A549 (cell line): ENCODE measurements around the gene GSX1. TPM values are rescaled to one million over a fixed set of nuclear protein-coding genes. Genes with fewer than 3 reads are reported as not detected.

Experiments used
- ATAC-seq, 2 experiments: fragments of 200-7000 bp in 1 of 2; fragments of >200 bp in 1 of 2; cut with Nextera tagmentation in 1 of 2; cut with Tn5 transposase in 1 of 2; 3 replicates each; pipeline versions ENCODE4 v1.8.0 to v1.9.1; 2018 to 2020; ENCODE audit warnings: mild to moderate bottlenecking in 1 of 2, moderate library complexity in 1 of 2
- CTCF ChIA-PET: fragments of 300-600 bp; sonication (Branson Sonifier 250); formaldehyde crosslinking; extraction: SDS; loops from one replicate; lab custom pipeline; 2021; ENCODE audit warnings: antibody characterized with exemption, inconsistent platforms; lab: Yijun Ruan, JAX
- POLR2A ChIA-PET: fragments of 350-600 bp; formaldehyde crosslinking; extraction: SDS; loops from one replicate; lab custom pipeline; 2021; ENCODE audit warnings: antibody characterized with exemption, inconsistent platforms; lab: Yijun Ruan, JAX
- DNase-seq, 2 experiments: peaks; one replicate each; pipeline versions ENCODE4 v3.0.0 to v3.0.0-alpha.2; 2011 to 2016; ENCODE audit warnings: low read depth in 1 of 2, low spot score in 1 of 2
- FAIRE-seq: peaks from 2 replicates; lab custom pipeline; 2011; peaks lifted over from hg19 to GRCh38; lab: Jason Lieb, UNC
- H3K27ac ChIP-seq, 2 experiments: fragments of >200 bp; sonication (Bioruptor Twin); formaldehyde crosslinking; 3 replicates each; pipeline ENCODE4 v1.5.1; 2016 to 2017
- H3K4me1 ChIP-seq: fragments of >200 bp; sonication (Bioruptor Twin); formaldehyde crosslinking; 3 replicates; pipeline ENCODE4 v1.6.1; 2016
- H3K4me2 ChIP-seq: fragments of >200 bp; sonication (Bioruptor Twin); formaldehyde crosslinking; 3 replicates; pipeline ENCODE4 v1.6.1; 2016
- H3K4me3 ChIP-seq: fragments of >200 bp; sonication (Bioruptor Twin); formaldehyde crosslinking; 3 replicates; pipeline ENCODE4 v1.5.1; 2016
- H3K9me3 ChIP-seq: fragments of >200 bp; sonication (Bioruptor Twin); formaldehyde crosslinking; 3 replicates; pipeline ENCODE4 v1.6.1; 2016
- CBX2 ChIP-seq: fragments of 200-600 bp; sonication (generic); IDR thresholded peaks from 2 replicates; pipeline ENCODE4 v1.6.1; 2016; ENCODE audit warnings: low read depth, mild to moderate bottlenecking, borderline replicate concordance
- CHD2 ChIP-seq: fragments of 150-350 bp; IDR thresholded peaks from 2 replicates; pipeline ENCODE4 v1.6.1; 2014; ENCODE audit warnings: low read length; ENCODE audit not compliant: partially characterized antibody
- EHF ChIP-seq: fragments of 250-450 bp; sonication (Bioruptor Pico); IDR thresholded peaks from 2 replicates; pipeline ENCODE4 v1.5.0; 2020; ENCODE audit warnings: mild to moderate bottlenecking
- EHMT2 ChIP-seq: fragments of 200-600 bp; sonication (generic); IDR thresholded peaks from 2 replicates; pipeline ENCODE4 v1.6.1; 2016; ENCODE audit warnings: antibody characterized with exemption, low read depth, mild to moderate bottlenecking, moderate library complexity
- EP300 ChIP-seq, 2 experiments: fragments of >200 bp; sonication (Bioruptor Twin); formaldehyde crosslinking; IDR thresholded peaks; 2 replicates in 1 of 2; 3 replicates in 1 of 2; pipeline ENCODE4 v1.6.1; 2016 to 2017
- ESRRA ChIP-seq: fragments of 150-350 bp; IDR thresholded peaks from 2 replicates; pipeline ENCODE4 v1.6.1; 2014; ENCODE audit warnings: mild to moderate bottlenecking, low read length, borderline replicate concordance
- FOSB ChIP-seq: fragments of 250-450 bp; sonication (Bioruptor Pico); IDR thresholded peaks from 2 replicates; pipeline ENCODE4 v1.5.0; 2020; ENCODE audit warnings: mild to moderate bottlenecking, moderate library complexity
- GATA3 ChIP-seq: IDR thresholded peaks from 2 replicates; pipeline ENCODE4 v1.6.1; 2012; ENCODE audit warnings: borderline replicate concordance
- HDAC2 ChIP-seq: fragments of 200-600 bp; sonication (generic); IDR thresholded peaks from 2 replicates; pipeline ENCODE4 v1.6.1; 2016
- HEYL ChIP-seq: fragments of 250-450 bp; sonication (Bioruptor Pico); IDR thresholded peaks from 2 replicates; pipeline ENCODE4 v1.8.0; 2021; ENCODE audit warnings: mild to moderate bottlenecking, moderate library complexity
- HOXB13 ChIP-seq: fragments of 250-450 bp; sonication (Bioruptor Pico); IDR thresholded peaks from 2 replicates; pipeline ENCODE4 v1.5.0; 2020; ENCODE audit warnings: low read depth, mild to moderate bottlenecking, moderate library complexity
- JUNB ChIP-seq: fragments of >200 bp; sonication (Bioruptor Twin); formaldehyde crosslinking; IDR thresholded peaks from 2 replicates; pipeline ENCODE4 v1.6.1; 2016
- KDM1A ChIP-seq: fragments of 200-600 bp; sonication (generic); IDR thresholded peaks from 2 replicates; pipeline ENCODE4 v1.6.1; 2016; ENCODE audit warnings: low read depth, mild to moderate bottlenecking
- MAZ ChIP-seq: fragments of 150-350 bp; IDR thresholded peaks from 2 replicates; pipeline ENCODE4 v1.6.1; 2014; ENCODE audit warnings: antibody characterized with exemption, low read depth, low read length, borderline replicate concordance
- MYC ChIP-seq: IDR thresholded peaks from 2 replicates; pipeline ENCODE4 v1.6.1; 2012; ENCODE audit warnings: mild to moderate bottlenecking, inconsistent platforms, low read length, improper control_type of control experiment, borderline replicate concordance
- NFE2L2 ChIP-seq: fragments of 150-350 bp; conservative IDR thresholded peaks from 2 replicates; pipeline ENCODE4 v1.6.1; 2014; ENCODE audit warnings: low read length
- RFX5 ChIP-seq: fragments of 450-650 bp; IDR thresholded peaks from 2 replicates; pipeline ENCODE4 v1.7.1; 2014; ENCODE audit warnings: antibody characterized with exemption, mild to moderate bottlenecking, moderate library complexity
- RNF2 ChIP-seq: fragments of 200-600 bp; sonication (generic); IDR thresholded peaks from 2 replicates; pipeline ENCODE4 v1.6.1; 2016; ENCODE audit warnings: low read depth, mild to moderate bottlenecking, antibody characterized with exemption, moderate library complexity, borderline replicate concordance
- TFCP2L1 ChIP-seq: fragments of 250-450 bp; sonication (Bioruptor Pico); IDR thresholded peaks from 2 replicates; pipeline ENCODE4 v1.5.0; 2021; ENCODE audit warnings: mild to moderate bottlenecking
- ZC3H11A ChIP-seq: fragments of 450-650 bp; IDR thresholded peaks from 2 replicates; pipeline ENCODE4 v1.6.1; 2014; ENCODE audit warnings: antibody characterized with exemption, mild to moderate bottlenecking
- ZFP36 ChIP-seq: fragments of 450-650 bp; IDR thresholded peaks from 2 replicates; pipeline ENCODE4 v1.6.1; 2014; ENCODE audit warnings: borderline replicate concordance; ENCODE audit not compliant: partially characterized antibody
- ZNF302 ChIP-seq: fragments of 250-450 bp; sonication (Bioruptor Pico); IDR thresholded peaks from 2 replicates; pipeline ENCODE4 v1.9.0; 2021; ENCODE audit warnings: inconsistent platforms, mild to moderate bottlenecking, moderate library complexity
- WGBS: methylation state at CpG from one replicate; pipeline ENCODE4 v1.1.6; 2017; ENCODE audit errors: missing lambda C conversion rate; 5-methylcytosine and 5-hydroxymethylcytosine counted together
- polyA plus RNA-seq, 4 experiments: library from polyadenylated mRNA; depleted of rRNA in 3 of 4; stranded (reverse); fragments of >200 nt; fragmentation: RNase III in 1 of 4; extraction: RNeasy Plus Mini Kit Qiagen cat#74134 plus additional on column Dnase treatment in 1 of 4; gene quantifications; 2 replicates in 3 of 4; 3 replicates in 1 of 4; pipeline ENCODE4 v1.2.3, GENCODE V29; 2011 to 2017
- TF ChIP-seq, protein P1 (sequence below): fragments of 250-450 bp; sonication (Bioruptor Pico); IDR thresholded peaks from 2 replicates; pipeline ENCODE4 v1.5.0; 2020; ENCODE audit warnings: low read depth, mild to moderate bottlenecking, moderate library complexity
- TF ChIP-seq, protein P2 (sequence below): fragments of 150-350 bp; IDR thresholded peaks from 2 replicates; pipeline ENCODE4 v1.6.1; 2014; ENCODE audit warnings: low read depth, mild to moderate bottlenecking, low read length
- TF ChIP-seq, protein P3 (sequence below): IDR thresholded peaks from 2 replicates; pipeline ENCODE4 v1.6.1; 2012
- TF ChIP-seq, protein P4 (sequence below): fragments of >200 bp; sonication (Bioruptor Twin); formaldehyde crosslinking; IDR thresholded peaks from 2 replicates; pipeline ENCODE4 v1.6.1; 2016
- TF ChIP-seq, protein P5 (sequence below): fragments of 200-600 bp; sonication (generic); IDR thresholded peaks from 2 replicates; pipeline ENCODE4 v1.6.1; 2016; ENCODE audit warnings: antibody characterized with exemption, mild to moderate bottlenecking, moderate library complexity
- TF ChIP-seq, protein P6 (sequence below): fragments of 450-650 bp; IDR thresholded peaks from 2 replicates; pipeline ENCODE4 v1.6.1; 2014; ENCODE audit warnings: antibody characterized with exemption

The GSX1 gene
- polyA plus RNA-seq, 2 of the 4 experiments (the other 2 are of a cell fraction) = not detected

DNA sequence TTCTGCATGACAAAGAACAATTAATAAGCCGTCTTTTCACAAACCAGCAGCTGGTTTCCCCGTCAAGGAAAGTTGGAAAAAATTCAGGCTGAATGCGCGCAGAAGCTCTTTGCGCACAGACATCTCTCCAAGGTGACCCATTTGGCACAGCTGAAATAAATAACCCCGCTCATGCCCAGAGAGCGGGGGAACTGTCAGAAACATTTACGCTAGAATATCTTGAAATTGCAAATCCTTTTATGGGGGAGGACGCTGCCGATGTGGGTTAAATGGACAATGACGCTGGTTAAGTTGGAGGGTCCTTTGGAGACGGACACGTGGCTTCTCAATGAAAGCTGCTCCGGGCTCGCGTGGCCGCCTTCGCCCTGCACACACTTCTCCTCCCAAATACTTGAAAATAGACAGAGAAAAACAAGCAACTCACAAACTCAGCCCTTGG, 30.6 kb downstream of the GSX1 start:
- no peak overlapping the region for H3K4me3 ChIP-seq
- TF ChIP-seq ZNF302 = no peak
- peak; percentile 78 for TF ChIP-seq HDAC2
- TF ChIP-seq, protein P1, sequence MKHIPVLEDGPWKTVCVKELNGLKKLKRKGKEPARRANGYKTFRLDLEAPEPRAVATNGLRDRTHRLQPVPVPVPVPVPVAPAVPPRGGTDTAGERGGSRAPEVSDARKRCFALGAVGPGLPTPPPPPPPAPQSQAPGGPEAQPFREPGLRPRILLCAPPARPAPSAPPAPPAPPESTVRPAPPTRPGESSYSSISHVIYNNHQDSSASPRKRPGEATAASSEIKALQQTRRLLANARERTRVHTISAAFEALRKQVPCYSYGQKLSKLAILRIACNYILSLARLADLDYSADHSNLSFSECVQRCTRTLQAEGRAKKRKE (CRISPR knock-in tag) = no peak
- WGBS = 16% methylated on average over 18 of the region's 18 CpGs
- ATAC-seq (no peak), FAIRE-seq (no peak), DNase-seq (no peak)
- no peak overlapping the region for H3K4me2 ChIP-seq
- ChIA-PET POLR2A (no interaction called here), CTCF (interaction anchor here (0.9 to 11.6 kb wide), 4 partner anchors 131 to 461 kb away, joined by 3 to 120 read pairs (median 58); no protein-coding TSS in a partner anchor)
- no peaks in the 10 kb centered on the region for H3K9me3 ChIP-seq
- H3K4me1 ChIP-seq = no peaks in the 10 kb centered on the region
- H3K27ac ChIP-seq = no peak overlapping the region

DNA sequence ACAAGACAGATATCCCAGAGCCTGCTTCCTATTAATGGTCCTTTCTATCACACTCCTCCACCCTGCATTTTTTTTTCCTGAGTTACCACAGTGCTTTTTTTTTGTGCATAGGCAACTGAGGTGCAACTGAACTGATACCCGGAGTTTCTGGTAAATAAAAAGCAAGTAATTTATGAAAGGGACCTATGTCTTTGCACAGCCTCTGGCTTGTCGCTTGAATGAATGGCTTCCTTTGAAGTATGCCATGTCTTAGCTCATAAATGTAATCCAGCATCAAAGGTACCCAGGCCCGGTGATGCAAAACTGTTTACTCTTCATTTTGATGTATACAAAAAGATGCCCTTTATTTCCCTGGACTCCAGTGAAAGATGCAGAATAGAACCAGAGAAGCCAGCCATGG, 31.8 kb downstream of the GSX1 start:
- TF ChIP-seq NFE2L2 = no peak
- TF ChIP-seq, protein P2, sequence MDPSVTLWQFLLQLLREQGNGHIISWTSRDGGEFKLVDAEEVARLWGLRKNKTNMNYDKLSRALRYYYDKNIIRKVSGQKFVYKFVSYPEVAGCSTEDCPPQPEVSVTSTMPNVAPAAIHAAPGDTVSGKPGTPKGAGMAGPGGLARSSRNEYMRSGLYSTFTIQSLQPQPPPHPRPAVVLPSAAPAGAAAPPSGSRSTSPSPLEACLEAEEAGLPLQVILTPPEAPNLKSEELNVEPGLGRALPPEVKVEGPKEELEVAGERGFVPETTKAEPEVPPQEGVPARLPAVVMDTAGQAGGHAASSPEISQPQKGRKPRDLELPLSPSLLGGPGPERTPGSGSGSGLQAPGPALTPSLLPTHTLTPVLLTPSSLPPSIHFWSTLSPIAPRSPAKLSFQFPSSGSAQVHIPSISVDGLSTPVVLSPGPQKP = no peak
- no peak for TF ChIP-seq EHMT2
- TF ChIP-seq CHD2 = no peak
- TF ChIP-seq, protein P3, sequence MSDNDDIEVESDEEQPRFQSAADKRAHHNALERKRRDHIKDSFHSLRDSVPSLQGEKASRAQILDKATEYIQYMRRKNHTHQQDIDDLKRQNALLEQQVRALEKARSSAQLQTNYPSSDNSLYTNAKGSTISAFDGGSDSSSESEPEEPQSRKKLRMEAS = no peak
- TF ChIP-seq EP300 (IDR thresholded peaks at IDR 0.05) = no peak
- no peak for TF ChIP-seq FOSB (CRISPR knock-in tag)
- TF ChIP-seq ESRRA = no peak
- TF ChIP-seq KDM1A = no peak
- TF ChIP-seq MAZ = no peak
- no peak for TF ChIP-seq CBX2
- no peak for TF ChIP-seq JUNB
- no peak for TF ChIP-seq TFCP2L1 (CRISPR knock-in tag)
- TF ChIP-seq RNF2 = no peak
- no peak for TF ChIP-seq EHF (CRISPR knock-in tag)
- WGBS = 28% methylated on average over 3 of the region's 3 CpGs
- Histone ChIP-seq H3K27ac (no peak overlapping the region), H3K4me3 (no peak overlapping the region), H3K9me3 (no peaks in the 10 kb centered on the region), H3K4me2 (no peak overlapping the region), H3K4me1 (no peaks in the 10 kb centered on the region)
- CTCF ChIA-PET = interaction anchor here (6.3 to 11.6 kb wide), 4 partner anchors 129 to 463 kb away, joined by 95 to 132 read pairs (median 116); no protein-coding TSS in a partner anchor
- DNase-seq (no peak), ATAC-seq (no peak), FAIRE-seq (no peak)
- POLR2A ChIA-PET = no interaction called here

DNA sequence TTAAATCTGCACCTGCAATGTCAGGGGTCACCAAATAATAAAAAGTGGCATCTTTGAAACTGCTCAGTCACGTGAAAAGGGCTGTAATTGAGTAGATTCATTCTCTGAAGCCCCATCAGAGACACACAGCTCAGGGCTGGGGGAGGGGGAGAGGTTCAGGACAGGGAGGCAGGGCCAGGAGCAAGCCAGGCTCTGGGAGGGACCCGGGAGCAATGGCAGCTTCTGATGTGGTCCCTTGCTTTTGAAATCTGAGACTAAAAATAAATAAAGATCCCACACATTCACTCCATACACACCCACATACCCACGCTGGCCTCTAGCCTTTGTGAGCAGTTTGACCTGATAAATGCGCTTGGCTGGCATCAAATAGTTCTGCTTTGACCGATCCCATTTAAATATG, 32.8 kb downstream of the GSX1 start:
- ChIA-PET CTCF (interaction anchor here (1.2 to 11.6 kb wide), 17 partner anchors 9 to 464 kb away, joined by 4 to 132 read pairs (median 23); partner anchors contain the start of genes MTIF3 and POLR1D), POLR2A (no interaction called here)
- H3K27ac ChIP-seq = no peak overlapping the region
- H3K4me1 ChIP-seq = no peaks in the 10 kb centered on the region
- no peak for FAIRE-seq
- no peak overlapping the region for H3K4me2 ChIP-seq
- no peak overlapping the region for H3K4me3 ChIP-seq
- no peaks in the 10 kb centered on the region for H3K9me3 ChIP-seq
- ATAC-seq = no peak
- no peak for DNase-seq
- WGBS = 40% methylated on average over 5 of the region's 5 CpGs
- TF ChIP-seq ZC3H11A (no peak), GATA3 (no peak), KDM1A (no peak), HEYL (CRISPR knock-in tag) (no peak), RFX5 (no peak), RNF2 (no peak), HOXB13 (CRISPR knock-in tag) (no peak), CHD2 (no peak), MYC (no peak), ZFP36 (no peak)
- TF ChIP-seq, protein P4, sequence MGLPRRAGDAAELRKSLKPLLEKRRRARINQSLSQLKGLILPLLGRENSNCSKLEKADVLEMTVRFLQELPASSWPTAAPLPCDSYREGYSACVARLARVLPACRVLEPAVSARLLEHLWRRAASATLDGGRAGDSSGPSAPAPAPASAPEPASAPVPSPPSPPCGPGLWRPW = no peak
- TF ChIP-seq, protein P5, sequence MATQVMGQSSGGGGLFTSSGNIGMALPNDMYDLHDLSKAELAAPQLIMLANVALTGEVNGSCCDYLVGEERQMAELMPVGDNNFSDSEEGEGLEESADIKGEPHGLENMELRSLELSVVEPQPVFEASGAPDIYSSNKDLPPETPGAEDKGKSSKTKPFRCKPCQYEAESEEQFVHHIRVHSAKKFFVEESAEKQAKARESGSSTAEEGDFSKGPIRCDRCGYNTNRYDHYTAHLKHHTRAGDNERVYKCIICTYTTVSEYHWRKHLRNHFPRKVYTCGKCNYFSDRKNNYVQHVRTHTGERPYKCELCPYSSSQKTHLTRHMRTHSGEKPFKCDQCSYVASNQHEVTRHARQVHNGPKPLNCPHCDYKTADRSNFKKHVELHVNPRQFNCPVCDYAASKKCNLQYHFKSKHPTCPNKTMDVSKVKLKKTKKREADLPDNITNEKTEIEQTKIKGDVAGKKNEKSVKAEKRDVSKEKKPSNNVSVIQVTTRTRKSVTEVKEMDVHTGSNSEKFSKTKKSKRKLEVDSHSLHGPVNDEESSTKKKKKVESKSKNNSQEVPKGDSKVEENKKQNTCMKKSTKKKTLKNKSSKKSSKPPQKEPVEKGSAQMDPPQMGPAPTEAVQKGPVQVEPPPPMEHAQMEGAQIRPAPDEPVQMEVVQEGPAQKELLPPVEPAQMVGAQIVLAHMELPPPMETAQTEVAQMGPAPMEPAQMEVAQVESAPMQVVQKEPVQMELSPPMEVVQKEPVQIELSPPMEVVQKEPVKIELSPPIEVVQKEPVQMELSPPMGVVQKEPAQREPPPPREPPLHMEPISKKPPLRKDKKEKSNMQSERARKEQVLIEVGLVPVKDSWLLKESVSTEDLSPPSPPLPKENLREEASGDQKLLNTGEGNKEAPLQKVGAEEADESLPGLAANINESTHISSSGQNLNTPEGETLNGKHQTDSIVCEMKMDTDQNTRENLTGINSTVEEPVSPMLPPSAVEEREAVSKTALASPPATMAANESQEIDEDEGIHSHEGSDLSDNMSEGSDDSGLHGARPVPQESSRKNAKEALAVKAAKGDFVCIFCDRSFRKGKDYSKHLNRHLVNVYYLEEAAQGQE = no peak
- TF ChIP-seq, protein P3 = no peak
- TF ChIP-seq, protein P6, sequence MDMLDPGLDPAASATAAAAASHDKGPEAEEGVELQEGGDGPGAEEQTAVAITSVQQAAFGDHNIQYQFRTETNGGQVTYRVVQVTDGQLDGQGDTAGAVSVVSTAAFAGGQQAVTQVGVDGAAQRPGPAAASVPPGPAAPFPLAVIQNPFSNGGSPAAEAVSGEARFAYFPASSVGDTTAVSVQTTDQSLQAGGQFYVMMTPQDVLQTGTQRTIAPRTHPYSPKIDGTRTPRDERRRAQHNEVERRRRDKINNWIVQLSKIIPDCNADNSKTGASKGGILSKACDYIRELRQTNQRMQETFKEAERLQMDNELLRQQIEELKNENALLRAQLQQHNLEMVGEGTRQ = no peak
